K562 (cell line): ENCODE measurements around the gene NXT1. TPM values are rescaled to one million over a fixed set of nuclear protein-coding genes. Genes with fewer than 3 reads are reported as not detected.

Source experiments
- CHD2 ChIP-seq: IDR thresholded peaks from 2 replicates; pipeline ENCODE4 v1.6.1; 2011; ENCODE audit warnings: low read depth, low read length
- CREM ChIP-seq: IDR thresholded peaks from 2 replicates; pipeline ENCODE4 v1.6.1; 2014; ENCODE audit warnings: antibody characterized with exemption, low read depth
- E2F6 ChIP-seq, 2 experiments: IDR thresholded peaks; 2 replicates each; pipeline ENCODE4 v1.6.1; 2011; ENCODE audit warnings: borderline replicate concordance in 1 of 2, control low read depth in 1 of 2, low read depth in 1 of 2, low read length in 1 of 2, mild to moderate bottlenecking in 1 of 2, mixed read lengths in 1 of 2, moderate library complexity in 1 of 2; ENCODE audit not compliant: insufficient read depth in 1 of 2, insufficient read length in 1 of 2, poor library complexity in 1 of 2, severe bottlenecking in 1 of 2; ENCODE audit errors: extremely low read depth in 1 of 2
- FOXK2 ChIP-seq, 2 experiments: fragments of 450-650 bp; IDR thresholded peaks in 1 of 2; conservative IDR thresholded peaks in 1 of 2; 2 replicates each; pipeline ENCODE4 v1.6.1; 2016; ENCODE audit warnings: low read depth in 2 of 2, mild to moderate bottlenecking in 1 of 2
- GMEB1 ChIP-seq: fragments of 250-450 bp; sonication (Bioruptor Pico); IDR thresholded peaks from 2 replicates; pipeline ENCODE4 v1.4.0; 2020; ENCODE audit warnings: mild to moderate bottlenecking
- POLR2B ChIP-seq: fragments of 450-650 bp; IDR thresholded peaks from 2 replicates; pipeline ENCODE4 v1.6.1; 2018; ENCODE audit warnings: low read depth; ENCODE audit not compliant: partially characterized antibody
- SREBF1 ChIP-seq: fragments of 150-350 bp; IDR thresholded peaks from 2 replicates; pipeline ENCODE4 v1.6.1; 2014; ENCODE audit warnings: antibody characterized with exemption, low read depth, low read length, borderline replicate concordance
- TARDBP ChIP-seq: fragments of 450-650 bp; IDR thresholded peaks from 2 replicates; pipeline ENCODE4 v1.6.1; 2016
- THRA ChIP-seq: fragments of 450-650 bp; IDR thresholded peaks from 2 replicates; pipeline ENCODE4 v1.6.1; 2017; ENCODE audit warnings: mild to moderate bottlenecking, moderate library complexity
- polyA plus RNA-seq, 8 experiments: library from polyadenylated mRNA; depleted of rRNA in 4 of 8; stranded (reverse) in 5 of 8; unstranded in 3 of 8; fragments of >200 nt; fragmentation: Nextera tagmentation in 2 of 8; fragmentation: Illumina TruSeq in 1 of 8; extraction: Ambion mirVana in 2 of 8; extraction: Trizol in 1 of 8; gene quantifications; 2 replicates each; pipeline versions ENCODE4 v1.2.1 to v1.2.3, GENCODE V29; 2011 to 2014; ENCODE audit warnings: inconsistent platforms in 1 of 8, missing spikeins in 1 of 8
- total RNA-seq, 7 experiments: library from RNA; depleted of rRNA in 6 of 7; stranded (reverse); fragments of >200 nt in 6 of 7; fragmentation: Illumina TruSeq in 2 of 7; extraction: Trizol in 2 of 7; gene quantifications; 2 replicates each; pipeline versions ENCODE4 v1.2.1 to v1.2.3, GENCODE V29; 2011 to 2021; ENCODE audit warnings: low replicate concordance in 1 of 7
- TF ChIP-seq, protein P1 (sequence below), 3 experiments: fragments of 200-800 bp in 1 of 3; fragments of 250-450 bp in 1 of 3; fragments of 450-650 bp in 1 of 3; sonication (Bioruptor Pico) in 1 of 3; sonication (Bioruptor generic) in 1 of 3; formaldehyde crosslinking in 1 of 3; IDR thresholded peaks; 2 replicates each; pipeline versions ENCODE4 v1.6.1 to v1.8.0; 2016 to 2022; ENCODE audit warnings: mild to moderate bottlenecking in 2 of 3, missing genetic modification characterization in 2 of 3, missing compliant biosample characterization in 1 of 3, moderate library complexity in 1 of 3

NXT1 gene
- total and polyA plus RNA-seq, 9 of the 15 experiments (the other 6 are each of a cell fraction or from before 2014, with no cell fraction given), result 7.7 to 50.9 (median 35.6) TPM

GRCh38 chr20:23357767-23358562 lies 7.4 kb downstream of the NXT1 start (continued):
- TF ChIP-seq FOXK2 (conservative IDR thresholded peaks at IDR 0.05 in 1 of 2, IDR thresholded peaks at IDR 0.05 in 1 of 2; ENCODE audit: low read depth in 2 of 2) (peak in 1 of 2 experiments; percentile 80; a peak in 2 of 4 replicates), CREM (peak; percentile 99), E2F6 (IDR thresholded peaks at IDR 0.05; ENCODE audit: borderline replicate concordance in 1 of 2, extremely low read depth in 1 of 2, insufficient read depth in 1 of 2, insufficient read length in 1 of 2, low read depth in 1 of 2, low read length in 1 of 2, poor library complexity in 1 of 2, severe bottlenecking in 1 of 2) (peak in 1 of 2 experiments; percentile 22), SREBF1 (no peak), TARDBP (0 out of 2 replicates have a peak, but pooled peaks have one; percentile 31), POLR2B (peak; percentile 57), CHD2 (0 out of 2 replicates have a peak, but pooled peaks have one; percentile 8), THRA (no peak), GMEB1 (CRISPR knock-in tag) (peak; percentile 21; the same call in 1 of the 2 replicates)
- TF ChIP-seq, protein P1, sequence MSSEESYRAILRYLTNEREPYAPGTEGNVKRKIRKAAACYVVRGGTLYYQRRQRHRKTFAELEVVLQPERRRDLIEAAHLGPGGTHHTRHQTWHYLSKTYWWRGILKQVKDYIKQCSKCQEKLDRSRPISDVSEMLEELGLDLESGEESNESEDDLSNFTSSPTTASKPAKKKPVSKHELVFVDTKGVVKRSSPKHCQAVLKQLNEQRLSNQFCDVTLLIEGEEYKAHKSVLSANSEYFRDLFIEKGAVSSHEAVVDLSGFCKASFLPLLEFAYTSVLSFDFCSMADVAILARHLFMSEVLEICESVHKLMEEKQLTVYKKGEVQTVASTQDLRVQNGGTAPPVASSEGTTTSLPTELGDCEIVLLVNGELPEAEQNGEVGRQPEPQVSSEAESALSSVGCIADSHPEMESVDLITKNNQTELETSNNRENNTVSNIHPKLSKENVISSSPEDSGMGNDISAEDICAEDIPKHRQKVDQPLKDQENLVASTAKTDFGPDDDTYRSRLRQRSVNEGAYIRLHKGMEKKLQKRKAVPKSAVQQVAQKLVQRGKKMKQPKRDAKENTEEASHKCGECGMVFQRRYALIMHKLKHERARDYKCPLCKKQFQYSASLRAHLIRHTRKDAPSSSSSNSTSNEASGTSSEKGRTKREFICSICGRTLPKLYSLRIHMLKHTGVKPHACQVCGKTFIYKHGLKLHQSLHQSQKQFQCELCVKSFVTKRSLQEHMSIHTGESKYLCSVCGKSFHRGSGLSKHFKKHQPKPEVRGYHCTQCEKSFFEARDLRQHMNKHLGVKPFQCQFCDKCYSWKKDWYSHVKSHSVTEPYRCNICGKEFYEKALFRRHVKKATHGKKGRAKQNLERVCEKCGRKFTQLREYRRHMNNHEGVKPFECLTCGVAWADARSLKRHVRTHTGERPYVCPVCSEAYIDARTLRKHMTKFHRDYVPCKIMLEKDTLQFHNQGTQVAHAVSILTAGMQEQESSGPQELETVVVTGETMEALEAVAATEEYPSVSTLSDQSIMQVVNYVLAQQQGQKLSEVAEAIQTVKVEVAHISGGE (CRISPR knock-in tag; IDR thresholded peaks at IDR 0.05), result no peak
